NCI-H2107 treated with DMSO at 0.1 percent for 48 hours (cell line): ENCODE measurements around the gene EXOC6B.

Experiments
- DNase-seq: peaks from one replicate; lab custom pipeline; 2025; ENCODE audit not compliant: unreplicated experiment; lab: John Stamatoyannopoulos, UW

EXOC6B gene

GRCh38 chr2:72388263-72388662 lies 437.6 kb downstream of the EXOC6B start:
- no peak for DNase-seq

GRCh38 chr2:72386288-72386687 lies 439.5 kb downstream of the EXOC6B start:
- DNase-seq: no peak

GRCh38 chr2:72378753-72379348 lies 447.0 kb downstream of the EXOC6B start:
- DNase-seq: no peak

DNA sequence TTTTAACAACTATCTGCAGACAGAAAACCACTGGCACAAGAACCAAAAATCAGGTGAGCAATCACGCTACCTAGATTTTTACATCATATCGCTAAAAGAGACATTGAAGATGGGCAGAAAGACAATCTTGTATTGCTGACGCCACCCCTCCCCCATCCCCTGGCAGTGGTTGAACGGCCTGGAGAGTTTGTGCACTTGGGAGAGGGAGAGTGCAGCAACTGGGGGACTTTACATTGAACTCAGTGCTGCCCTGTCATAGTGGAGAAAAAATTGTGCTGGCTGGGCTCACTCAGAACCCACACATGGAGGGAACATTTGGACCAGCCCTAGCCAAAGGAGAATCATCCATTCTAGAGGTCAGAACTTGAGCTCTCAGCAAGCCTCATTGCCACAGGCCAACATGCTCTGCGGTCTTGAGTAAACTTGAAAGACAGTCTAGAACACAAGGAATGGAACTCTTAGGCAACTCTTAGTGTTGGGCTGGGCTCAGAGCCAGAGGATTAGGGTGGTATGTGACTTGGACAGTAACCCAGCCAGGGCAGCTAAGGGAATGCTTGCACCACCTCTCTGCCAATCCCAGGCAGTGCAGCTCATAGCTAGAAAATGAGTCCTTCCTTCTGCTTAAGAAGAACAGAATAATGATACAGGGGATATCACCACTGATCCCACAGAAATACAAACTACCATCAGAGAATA lies 458.2 kb downstream of the EXOC6B start:
- no peak for DNase-seq

DNA sequence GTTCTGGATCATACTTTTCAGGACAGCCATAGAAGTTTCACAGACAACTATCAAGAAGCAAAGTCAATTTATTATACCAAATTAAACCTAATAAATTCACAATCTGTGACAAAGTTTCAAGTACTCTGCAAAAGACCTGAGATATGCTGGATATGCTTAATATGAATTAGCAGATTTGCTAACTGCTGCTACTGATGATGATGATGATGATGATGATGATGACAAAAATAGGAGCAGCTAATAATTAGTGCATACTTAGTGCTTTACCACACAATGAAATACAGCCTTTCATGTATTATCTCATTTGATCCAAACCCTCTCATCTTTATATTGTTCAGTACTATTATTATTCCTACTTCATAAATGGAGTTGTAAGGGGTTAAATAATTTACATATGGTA lies 462.4 kb downstream of the EXOC6B start:
- DNase-seq: no peak

GRCh38 chr2:72362733-72363132 lies 463.1 kb downstream of the EXOC6B start:
- DNase-seq: no peak

DNA sequence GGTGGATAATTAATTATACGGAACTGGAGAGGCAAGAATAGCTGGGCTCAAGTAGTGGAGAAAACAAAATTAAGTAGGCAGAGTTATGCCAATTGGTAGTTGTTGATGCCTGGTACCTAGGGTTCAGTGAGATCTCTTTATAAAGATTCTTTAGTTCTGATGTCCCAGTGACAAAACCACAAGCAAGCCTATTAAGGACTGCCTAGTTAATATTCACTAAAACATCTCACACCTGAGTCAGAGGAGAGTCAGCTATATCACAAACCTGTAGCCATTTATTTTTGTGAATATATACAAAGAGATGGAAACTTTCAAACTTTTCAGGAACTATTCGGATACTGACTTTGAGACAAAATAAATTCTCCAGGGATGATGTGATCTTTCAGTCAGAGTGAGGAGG lies 464.3 kb downstream of the EXOC6B start:
- no peak for DNase-seq

DNA sequence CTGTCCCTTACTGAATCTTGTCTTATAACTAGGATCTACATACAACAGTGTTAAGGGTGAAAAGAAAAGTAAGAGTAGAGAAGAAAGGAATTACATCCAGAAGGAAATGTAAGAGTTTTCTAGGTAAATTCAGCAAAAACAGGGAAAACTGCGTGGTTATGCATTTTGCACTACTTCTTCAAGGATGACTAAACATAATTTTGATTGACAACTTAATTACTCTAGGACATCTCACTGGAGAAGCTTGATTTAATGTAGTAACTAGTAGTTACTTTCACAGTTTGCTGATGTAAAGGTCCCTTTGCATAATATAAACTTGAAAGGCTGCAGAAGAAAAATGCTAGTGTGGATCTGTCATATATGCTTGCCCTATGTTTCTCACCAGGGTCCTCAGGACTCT lies 464.8 kb downstream of the EXOC6B start:
- DNase-seq: no peak

DNA sequence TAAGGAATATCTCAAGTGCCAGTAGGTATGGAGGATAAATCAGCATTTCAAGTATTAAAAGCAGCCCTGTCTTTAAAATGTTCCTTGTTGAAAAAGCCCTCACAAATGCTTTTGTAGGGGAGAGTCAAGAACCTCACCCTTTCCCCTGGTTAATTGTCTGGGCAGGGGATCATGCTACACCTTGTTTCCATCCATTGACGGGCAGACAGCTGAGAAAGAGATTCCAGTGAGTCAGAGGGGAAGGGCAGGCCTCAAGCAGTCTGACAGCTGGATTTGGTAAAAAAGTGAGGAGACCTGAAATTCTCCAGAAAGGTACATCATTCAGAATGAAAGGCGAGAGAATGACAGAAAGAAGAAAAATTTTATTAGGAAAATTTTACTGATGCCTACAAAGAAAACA lies 475.0 kb downstream of the EXOC6B start:
- no peak for DNase-seq

DNA sequence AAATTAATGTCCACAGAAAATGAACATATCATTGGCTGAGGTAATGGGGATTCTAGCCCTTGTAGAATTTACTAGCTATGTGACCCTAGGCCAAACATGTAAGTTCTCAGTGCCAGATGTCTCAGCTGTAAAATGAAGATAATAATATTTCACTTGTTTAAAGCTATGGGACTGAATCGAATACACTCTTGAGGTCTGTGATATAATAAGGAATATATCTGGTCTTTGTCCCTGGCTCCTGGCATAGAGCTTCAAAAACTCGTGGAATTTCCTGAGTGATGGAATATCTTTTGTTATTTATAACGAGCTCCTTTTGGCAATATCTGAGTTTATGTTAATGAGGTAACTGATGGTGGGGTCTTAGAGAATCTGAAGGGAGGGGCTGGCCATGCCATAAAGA lies 476.8 kb downstream of the EXOC6B start:
- DNase-seq: no peak

DNA sequence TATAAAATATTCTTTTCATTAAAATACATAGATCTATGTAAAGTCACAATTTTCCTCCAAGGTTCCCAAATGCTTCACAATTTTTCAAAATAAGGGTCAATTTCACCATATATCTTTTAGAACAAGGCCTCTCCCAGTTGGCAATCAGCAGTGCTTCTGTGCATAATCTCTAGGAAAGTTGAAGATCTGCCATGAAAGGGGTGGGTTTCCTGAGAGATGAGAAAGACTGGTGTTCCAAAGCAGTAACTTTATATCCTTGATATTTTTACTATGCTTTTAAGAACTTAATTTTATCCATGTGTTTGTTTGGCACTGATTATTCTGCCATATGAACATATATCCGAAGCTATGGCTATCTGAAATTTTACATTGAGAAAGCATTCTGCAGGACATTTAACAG lies 478.8 kb downstream of the EXOC6B start:
- no peak for DNase-seq

DNA sequence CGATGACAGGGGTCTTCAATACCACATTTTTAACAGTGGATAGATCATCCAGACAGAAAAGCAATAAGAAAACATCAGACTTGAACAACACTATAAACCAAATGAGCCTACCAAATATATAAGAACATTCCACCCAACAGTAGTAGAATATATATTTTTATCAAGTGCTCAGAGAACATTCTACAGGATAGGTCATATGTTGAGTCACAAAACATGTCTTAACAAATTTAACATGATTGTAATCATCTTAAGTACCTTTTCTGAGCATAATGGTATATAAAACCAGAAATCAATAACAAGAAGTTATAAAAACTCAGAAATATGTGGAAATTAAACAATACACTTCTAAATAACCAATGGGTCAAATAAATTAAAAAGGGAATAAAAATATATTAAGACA lies 484.2 kb downstream of the EXOC6B start:
- DNase-seq: no peak

DNA sequence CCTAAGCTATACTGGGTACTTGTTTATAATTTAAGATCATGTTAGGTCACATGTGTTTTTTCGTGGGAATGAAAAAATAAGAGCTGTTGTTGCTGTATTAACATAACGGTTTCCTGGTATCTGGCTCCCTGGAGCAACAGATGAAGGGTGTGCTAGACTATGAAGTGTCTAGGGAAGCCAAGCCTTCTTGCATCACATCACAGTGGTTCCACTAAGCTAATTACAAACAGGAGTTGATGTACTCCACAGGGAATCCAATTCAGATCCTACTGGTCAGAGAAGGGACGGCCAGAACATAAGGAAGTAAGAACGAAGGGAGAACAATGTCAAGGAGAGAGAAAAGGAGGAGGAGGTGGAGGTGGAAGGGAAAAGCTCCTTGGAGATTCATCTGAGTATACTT lies 485.2 kb downstream of the EXOC6B start:
- no peak for DNase-seq

DNA sequence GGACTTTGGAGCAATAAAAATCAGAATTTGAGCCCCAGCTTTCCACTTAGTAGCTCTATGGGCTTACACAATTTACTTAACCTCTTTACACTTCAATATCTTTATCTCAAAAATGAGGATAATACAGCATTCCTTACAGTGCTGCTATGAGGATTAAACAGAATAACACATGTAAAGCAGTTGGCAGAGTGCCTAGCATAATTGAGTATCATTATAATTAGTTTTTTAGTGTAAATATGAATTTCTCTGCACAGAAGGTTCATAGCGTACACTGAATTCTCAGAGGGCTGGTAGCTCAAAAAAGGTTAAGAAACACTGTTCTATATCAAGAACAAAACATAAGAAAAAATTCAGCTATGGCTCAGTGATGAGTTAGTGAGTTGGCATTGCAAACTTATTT lies 487.8 kb downstream of the EXOC6B start:
- DNase-seq: no peak

GRCh38 chr2:72332720-72333119 lies 493.1 kb downstream of the EXOC6B start:
- DNase-seq: no peak

DNA sequence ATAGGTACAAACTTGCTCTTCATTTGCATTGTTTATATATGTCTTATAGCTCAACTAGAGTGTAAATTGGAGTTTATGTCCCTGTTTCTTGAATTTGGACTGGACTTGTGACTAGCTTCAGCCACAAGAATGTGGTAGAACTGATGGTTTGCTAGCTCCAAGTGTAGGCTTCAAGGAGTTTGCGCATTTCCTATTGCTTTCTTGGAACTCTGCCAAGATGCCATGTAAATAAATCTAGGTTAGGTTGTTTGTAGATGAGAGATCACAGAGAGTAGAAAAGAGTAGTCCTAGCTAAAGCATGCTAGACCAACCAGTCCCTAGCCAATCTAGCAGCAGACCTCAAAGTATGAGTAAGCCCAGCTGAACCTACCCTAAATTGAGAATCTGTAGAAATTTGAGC lies 495.2 kb downstream of the EXOC6B start:
- no peak for DNase-seq

DNA sequence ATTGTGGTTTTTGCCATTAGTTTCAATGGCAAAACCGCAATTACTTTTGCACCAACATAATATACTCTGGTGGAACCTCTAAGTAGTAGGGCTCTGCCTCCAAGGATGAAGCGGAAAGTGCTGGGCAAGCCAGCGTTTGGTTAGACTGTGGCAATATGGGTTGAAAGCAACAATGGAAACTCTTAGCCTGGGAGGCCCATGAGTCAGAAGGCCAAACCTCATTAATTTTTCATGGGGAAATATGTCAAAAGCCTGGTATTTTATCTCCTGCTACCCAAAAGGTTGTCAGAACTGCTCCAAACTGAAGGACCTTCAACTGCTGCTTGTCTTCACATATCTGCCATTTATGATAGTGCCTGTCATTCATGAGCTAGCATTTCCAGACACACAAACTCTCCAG lies 499.1 kb downstream of the EXOC6B start:
- DNase-seq: no peak

DNA sequence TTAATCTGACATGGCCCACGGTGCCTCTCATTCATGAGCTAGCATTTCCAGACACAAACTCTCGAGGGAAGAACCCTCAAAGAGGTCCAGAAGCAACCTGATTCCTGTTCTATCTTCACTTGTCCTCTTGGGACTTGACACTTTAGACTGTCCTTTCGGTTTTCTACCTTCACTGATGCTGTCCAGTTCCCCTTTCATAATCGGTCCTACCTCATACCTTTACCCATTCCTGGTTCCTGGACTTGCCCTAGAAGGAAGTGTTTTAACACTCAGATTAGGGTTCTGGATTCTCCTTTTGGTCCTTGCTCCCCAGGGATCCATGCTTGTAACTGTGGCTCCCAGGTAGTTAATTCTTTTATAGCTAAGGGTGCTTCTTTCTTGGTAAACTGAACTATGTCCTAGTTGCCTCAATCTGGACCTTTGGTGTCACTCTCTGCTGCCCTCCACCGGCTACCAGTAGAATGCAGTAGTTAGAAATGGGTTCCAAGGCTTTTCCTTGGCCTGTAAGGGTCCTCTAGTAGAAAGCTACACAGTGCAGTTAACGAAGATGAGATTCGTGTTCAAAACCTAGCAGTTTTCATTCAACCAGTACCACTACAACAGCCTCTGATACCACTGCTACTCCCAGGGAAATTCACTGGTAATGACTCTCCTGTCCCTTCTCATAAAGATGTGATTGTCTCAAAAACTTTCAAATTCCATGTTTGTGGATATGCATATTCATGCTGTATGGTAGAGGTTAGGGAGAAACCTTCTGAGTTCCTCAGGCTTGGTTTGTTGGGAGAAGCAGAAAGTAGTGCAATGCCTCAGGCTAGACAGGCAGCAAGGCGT lies 500.0 kb downstream of the EXOC6B start:
- no peak for DNase-seq

DNA sequence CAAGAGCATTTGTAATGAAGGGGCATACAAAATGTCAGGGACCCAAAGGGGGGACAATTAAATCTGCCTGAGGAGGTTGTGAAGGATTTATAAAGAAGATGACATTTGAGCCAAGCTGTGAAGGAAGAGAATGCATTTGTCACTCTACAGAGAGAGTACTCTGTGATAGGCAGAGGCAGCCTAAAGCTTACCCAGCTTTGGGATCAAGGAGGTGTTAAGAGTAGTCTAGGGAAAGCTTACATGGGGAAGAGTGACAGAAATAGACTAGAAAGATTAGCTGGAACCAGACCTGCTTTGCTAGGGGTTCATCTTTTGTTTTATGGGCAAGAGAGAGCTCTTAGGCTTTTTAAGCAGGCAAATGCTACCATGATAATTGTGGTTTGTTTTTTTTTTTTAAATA lies 509.1 kb downstream of the EXOC6B start:
- DNase-seq: no peak

GRCh38 chr2:72300147-72300684 lies 525.6 kb downstream of the EXOC6B start:
- no peak for DNase-seq

GRCh38 chr2:72293620-72294019 lies 532.2 kb downstream of the EXOC6B start:
- no peak for DNase-seq

DNA sequence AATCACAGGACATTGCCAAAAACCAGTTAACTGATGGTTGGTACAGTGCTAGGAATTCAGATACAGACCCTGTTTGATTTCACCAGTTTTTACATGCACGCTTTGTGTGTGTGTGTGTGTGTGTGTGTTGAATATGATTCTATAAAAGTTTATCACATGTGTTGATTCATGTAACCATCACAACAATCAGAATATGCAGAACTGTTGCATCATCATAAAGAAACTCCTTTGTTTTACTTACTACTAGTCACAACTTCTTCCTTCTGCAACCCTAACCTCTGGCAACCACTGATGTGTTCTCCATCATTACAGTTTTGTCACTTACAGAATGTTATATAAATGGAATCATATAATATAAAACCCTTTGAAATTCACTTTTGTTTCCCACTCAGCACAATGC lies 533.4 kb downstream of the EXOC6B start:
- DNase-seq: no peak
